Measurements from ENCODE around the gene IST1.

DNA sequence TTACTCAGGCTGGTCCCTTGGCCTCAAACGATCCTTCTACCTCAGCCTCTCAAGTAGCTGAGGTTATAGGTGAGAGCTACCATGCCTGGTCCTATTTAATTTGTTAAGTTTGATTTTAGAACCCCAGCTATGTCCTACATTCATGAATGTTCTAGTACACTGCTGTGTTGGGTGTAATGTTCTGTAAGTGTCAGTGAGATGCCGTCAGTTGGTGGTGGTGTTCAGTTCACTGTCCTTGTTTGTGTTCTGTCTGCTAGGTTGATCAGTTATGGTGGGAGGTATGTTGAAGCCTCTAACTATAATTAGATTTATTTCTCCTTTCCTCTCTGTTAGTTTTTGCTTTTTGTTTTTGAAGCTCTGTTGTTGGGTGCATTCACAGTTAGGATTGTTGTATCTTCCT lies 8.3 kb downstream of the IST1 start:
- TF ChIP-seq, protein P1, sequence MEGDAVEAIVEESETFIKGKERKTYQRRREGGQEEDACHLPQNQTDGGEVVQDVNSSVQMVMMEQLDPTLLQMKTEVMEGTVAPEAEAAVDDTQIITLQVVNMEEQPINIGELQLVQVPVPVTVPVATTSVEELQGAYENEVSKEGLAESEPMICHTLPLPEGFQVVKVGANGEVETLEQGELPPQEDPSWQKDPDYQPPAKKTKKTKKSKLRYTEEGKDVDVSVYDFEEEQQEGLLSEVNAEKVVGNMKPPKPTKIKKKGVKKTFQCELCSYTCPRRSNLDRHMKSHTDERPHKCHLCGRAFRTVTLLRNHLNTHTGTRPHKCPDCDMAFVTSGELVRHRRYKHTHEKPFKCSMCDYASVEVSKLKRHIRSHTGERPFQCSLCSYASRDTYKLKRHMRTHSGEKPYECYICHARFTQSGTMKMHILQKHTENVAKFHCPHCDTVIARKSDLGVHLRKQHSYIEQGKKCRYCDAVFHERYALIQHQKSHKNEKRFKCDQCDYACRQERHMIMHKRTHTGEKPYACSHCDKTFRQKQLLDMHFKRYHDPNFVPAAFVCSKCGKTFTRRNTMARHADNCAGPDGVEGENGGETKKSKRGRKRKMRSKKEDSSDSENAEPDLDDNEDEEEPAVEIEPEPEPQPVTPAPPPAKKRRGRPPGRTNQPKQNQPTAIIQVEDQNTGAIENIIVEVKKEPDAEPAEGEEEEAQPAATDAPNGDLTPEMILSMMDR (IDR thresholded peaks at IDR 0.05), result no peak
- TF ChIP-seq POLR2AphosphoS5 (IDR thresholded peaks at IDR 0.05), result no peak

Measured in prostate gland (tissue), 2 donors.